ENCODE data around the gene NPAS2.

The NPAS2 gene

GRCh38 chr2:100831158-100831750 is 11.3 kb downstream of the NPAS2 start:
- intact Hi-C loops (cut with DNase I; ENCODE audit: low total_unique reads): no loop called here
- Histone ChIP-seq H3K27ac (no peak overlapping the region), H3K4me1 (peaks cover 0 to 21% (median 11%) of the 10 kb centered on the region in 4 donors), H3K4me3 (no peak overlapping the region), H3K9me3 (peaks cover 0 to 4% (median 0%) of the 10 kb centered on the region in 3 donors), H3K27me3 (no peaks in the 10 kb centered on the region), H3K36me3 (no peaks in the 10 kb centered on the region)
- no peak for DNase-seq
- TF ChIP-seq CTCF (IDR thresholded peaks at IDR 0.05): no peak

GRCh38 chr2:100831831-100832230 is 11.9 kb downstream of the NPAS2 start:
- H3K27ac ChIP-seq: no peak overlapping the region
- peaks cover 0 to 4% (median 0%) of the 10 kb centered on the region in 3 donors for H3K9me3 ChIP-seq
- no peaks in the 10 kb centered on the region for H3K27me3 ChIP-seq
- intact Hi-C loops (cut with DNase I; ENCODE audit: low total_unique reads): no loop called here
- DNase-seq: no peak
- H3K4me1 ChIP-seq: peaks cover 0 to 23% (median 11%) of the 10 kb centered on the region in 4 donors
- no peaks in the 10 kb centered on the region for H3K36me3 ChIP-seq
- no peak for TF ChIP-seq CTCF (IDR thresholded peaks at IDR 0.05)
- no peak overlapping the region for H3K4me3 ChIP-seq

- no peaks in the 10 kb centered on the region for H3K36me3 ChIP-seq
- intact Hi-C loops (cut with DNase I; ENCODE audit: low total_unique reads): no loop called here
- TF ChIP-seq CTCF (IDR thresholded peaks at IDR 0.05): no peak
- H3K4me1 ChIP-seq: peaks cover 0 to 33% (median 14%) of the 10 kb centered on the region in 4 donors
- H3K4me3 ChIP-seq: no peak overlapping the region
- H3K9me3 ChIP-seq: peaks cover 0 to 4% (median 0%) of the 10 kb centered on the region in 3 donors
- no peak for DNase-seq
- H3K27ac ChIP-seq: peak overlapping the region in 1 of 2 donors; percentile 15
- H3K27me3 ChIP-seq: no peaks in the 10 kb centered on the region
Observed at GRCh38 chr2:100832885-100833284, 12.9 kb downstream of the NPAS2 start.

GRCh38 chr2:100833331-100833730 is 13.4 kb downstream of the NPAS2 start:
- H3K36me3 ChIP-seq: no peaks in the 10 kb centered on the region
- H3K9me3 ChIP-seq: peaks cover 0 to 3% (median 0%) of the 10 kb centered on the region in 3 donors
- no peak for TF ChIP-seq CTCF (IDR thresholded peaks at IDR 0.05)
- no peak for DNase-seq
- H3K27ac ChIP-seq: peak overlapping the region in 1 of 2 donors; percentile 15
- no peak overlapping the region for H3K4me3 ChIP-seq
- H3K27me3 ChIP-seq: no peaks in the 10 kb centered on the region
- H3K4me1 ChIP-seq: peaks cover 0 to 33% (median 14%) of the 10 kb centered on the region in 4 donors
- intact Hi-C loops (cut with DNase I; ENCODE audit: low total_unique reads): no loop called here

- H3K4me3 ChIP-seq: no peak overlapping the region
- no peaks in the 10 kb centered on the region for H3K27me3 ChIP-seq
- intact Hi-C loops (cut with DNase I; ENCODE audit: low total_unique reads): no loop called here
- no peaks in the 10 kb centered on the region for H3K36me3 ChIP-seq
- no peak for DNase-seq
- TF ChIP-seq CTCF (IDR thresholded peaks at IDR 0.05): no peak
- H3K9me3 ChIP-seq: no peaks in the 10 kb centered on the region
- no peak overlapping the region for H3K27ac ChIP-seq
- H3K4me1 ChIP-seq: peaks cover 0 to 33% (median 14%) of the 10 kb centered on the region in 4 donors
Observed at GRCh38 chr2:100834221-100834620, 14.3 kb downstream of the NPAS2 start.

Measured in tibial artery (tissue), 4 donors.